IPS-NIHi7 (cell line): ENCODE measurements around the gene ASPHD2.

ENCODE experiments used
- DNase-seq: peaks from one replicate; pipeline ENCODE4 v3.0.0; 2012; ENCODE audit warnings: mixed read lengths; ENCODE audit errors: extremely low spot score

The ASPHD2 gene

GRCh38 chr22:26445577-26446275 lies 16.7 kb downstream of the ASPHD2 start:
- no peak for DNase-seq

- DNase-seq, result no peak
Observed at GRCh38 chr22:26446808-26447515, 17.9 kb downstream of the ASPHD2 start.

GRCh38 chr22:26447584-26448329 lies 18.7 kb downstream of the ASPHD2 start:
- no peak for DNase-seq

GRCh38 chr22:26448334-26448733 lies 19.3 kb downstream of the ASPHD2 start:
- no peak for DNase-seq

GRCh38 chr22:26448941-26449340 lies 19.9 kb downstream of the ASPHD2 start:
- no peak for DNase-seq

- DNase-seq, result no peak
Observed at GRCh38 chr22:26450453-26451185, 21.6 kb downstream of the ASPHD2 start.

- no peak for DNase-seq
Observed at GRCh38 chr22:26452236-26453016, 23.4 kb downstream of the ASPHD2 start.

- no peak for DNase-seq
Observed at GRCh38 chr22:26453216-26453615, 24.2 kb downstream of the ASPHD2 start.

- DNase-seq, result no peak
Observed at GRCh38 chr22:26453812-26454500, 24.9 kb downstream of the ASPHD2 start.

GRCh38 chr22:26457661-26458272 lies 28.7 kb downstream of the ASPHD2 start:
- DNase-seq, result no peak

GRCh38 chr22:26460202-26460601 lies 31.1 kb downstream of the ASPHD2 start:
- no peak for DNase-seq

- DNase-seq, result peak; percentile 93
Observed at GRCh38 chr22:26461188-26461810, 32.2 kb downstream of the ASPHD2 start.

- no peak for DNase-seq
Observed at GRCh38 chr22:26462051-26462450, 33.0 kb downstream of the ASPHD2 start.

GRCh38 chr22:26462641-26463040 lies 33.6 kb downstream of the ASPHD2 start:
- no peak for DNase-seq

GRCh38 chr22:26463101-26463661 lies 34.1 kb downstream of the ASPHD2 start:
- DNase-seq, result no peak

GRCh38 chr22:26463688-26464087 lies 34.6 kb downstream of the ASPHD2 start:
- DNase-seq, result no peak

GRCh38 chr22:26464312-26464711 lies 35.3 kb downstream of the ASPHD2 start:
- DNase-seq, result no peak

- no peak for DNase-seq
Observed at GRCh38 chr22:26466196-26466595, 37.1 kb downstream of the ASPHD2 start.

GRCh38 chr22:26470807-26471206 lies 41.7 kb downstream of the ASPHD2 start:
- no peak for DNase-seq
